Immature natural killer cell (primary cell): Measurements from ENCODE around the gene JMY. TPM values are rescaled to one million over a fixed set of nuclear protein-coding genes. Genes with fewer than 3 reads are reported as not detected.
A peak's percentile ranks its signal among the peaks of the same experiment; 100 is the strongest.

Experiments
- DNase-seq, 3 donors: peaks; one replicate each; pipeline ENCODE4 v3.0.0; 2022; ENCODE audit warnings: mixed read lengths in 1 of 3
- H3K27ac Mint-ChIP-seq, 6 donors: one replicate each; pipeline ENCODE4 v1.8.0; 2020; ENCODE audit warnings: mixed read lengths in 6 of 6, mild to moderate bottlenecking in 5 of 6, inconsistent platforms in 4 of 6, moderate library complexity in 3 of 6
- H3K27me3 Mint-ChIP-seq, 3 donors: one replicate each; pipeline ENCODE4 v1.8.0; 2020 to 2021; ENCODE audit warnings: low read depth in 3 of 3, mild to moderate bottlenecking in 3 of 3, mixed read lengths in 3 of 3, moderate library complexity in 3 of 3, inconsistent platforms in 1 of 3
- H3K36me3 Mint-ChIP-seq, 3 donors: one replicate each; pipeline ENCODE4 v1.8.0; 2020; ENCODE audit warnings: mixed read lengths in 3 of 3, inconsistent platforms in 2 of 3, mild to moderate bottlenecking in 2 of 3
- H3K4me1 Mint-ChIP-seq, 2 donors: one replicate each; pipeline ENCODE4 v1.8.0; 2020; ENCODE audit warnings: inconsistent platforms in 2 of 2, mild to moderate bottlenecking in 2 of 2, mixed read lengths in 2 of 2, moderate library complexity in 1 of 2
- H3K4me3 Mint-ChIP-seq, 5 donors: one replicate each; pipeline ENCODE4 v1.8.0; 2020; ENCODE audit warnings: mild to moderate bottlenecking in 5 of 5, mixed read lengths in 5 of 5, inconsistent platforms in 3 of 5, moderate library complexity in 3 of 5
- H3K9me3 Mint-ChIP-seq, 6 donors: one replicate each; pipeline ENCODE4 v1.8.0; 2020; ENCODE audit warnings: mild to moderate bottlenecking in 6 of 6, mixed read lengths in 6 of 6, inconsistent platforms in 4 of 6, moderate library complexity in 3 of 6
- polyA plus RNA-seq, 3 donors: library from polyadenylated mRNA; unstranded; fragments of 300-500 nt; fragmentation: Illumina TruSeq; gene quantifications; one replicate each; pipeline ENCODE4 v1.2.3, GENCODE V29; 2021

The JMY gene
- polyA plus RNA-seq, 3 donors from 2014 or later, result 2.9 to 6.7 (median 4.3) TPM

GRCh38 chr5:79285833-79286232 lies 49.9 kb downstream of the JMY start:
- Mint-ChIP-seq H3K27me3 (peaks cover 0 to 2% (median 0%) of the 10 kb centered on the region in 3 donors), H3K9me3 (no peaks in the 10 kb centered on the region), H3K27ac (no peak overlapping the region), H3K4me3 (no peak overlapping the region), H3K36me3 (peaks cover 10 to 28% (median 18%) of the 10 kb centered on the region in 3 donors), H3K4me1 (peaks cover 21 to 24% of the 10 kb centered on the region in 2 donors)
- no peak for DNase-seq

GRCh38 chr5:79287380-79287779 lies 51.4 kb downstream of the JMY start:
- H3K36me3 Mint-ChIP-seq, result peaks cover 18 to 37% (median 22%) of the 10 kb centered on the region in 3 donors
- H3K27ac Mint-ChIP-seq, result peak overlapping the region in 1 of 6 donors; percentile 24
- no peak for DNase-seq
- peaks cover 0 to 2% (median 0%) of the 10 kb centered on the region in 3 donors for H3K27me3 Mint-ChIP-seq
- H3K4me3 Mint-ChIP-seq, result no peak overlapping the region
- no peaks in the 10 kb centered on the region for H3K9me3 Mint-ChIP-seq
- peaks cover 20 to 24% of the 10 kb centered on the region in 2 donors for H3K4me1 Mint-ChIP-seq

- H3K9me3 Mint-ChIP-seq, result no peaks in the 10 kb centered on the region
- peaks cover 0 to 2% (median 0%) of the 10 kb centered on the region in 3 donors for H3K27me3 Mint-ChIP-seq
- peaks cover 20 to 24% of the 10 kb centered on the region in 2 donors for H3K4me1 Mint-ChIP-seq
- peak overlapping the region in 1 of 5 donors; percentile 31 for H3K4me3 Mint-ChIP-seq
- H3K36me3 Mint-ChIP-seq, result peaks cover 20 to 37% (median 22%) of the 10 kb centered on the region in 3 donors
- peak overlapping the region in 3 of 6 donors; percentile 24 to 63 (median 31) for H3K27ac Mint-ChIP-seq
- no peak for DNase-seq
These were observed 52.0 kb downstream of the JMY start for GRCh38 chr5:79287907-79288306.

GRCh38 chr5:79295029-79295428 lies 59.1 kb downstream of the JMY start:
- H3K9me3 Mint-ChIP-seq, result no peaks in the 10 kb centered on the region
- no peak overlapping the region for H3K27ac Mint-ChIP-seq
- H3K36me3 Mint-ChIP-seq, result peaks cover 10 to 33% (median 11%) of the 10 kb centered on the region in 3 donors

GRCh38 chr5:79297661-79298060 lies 61.7 kb downstream of the JMY start:
- H3K9me3 Mint-ChIP-seq, result no peaks in the 10 kb centered on the region
- peak overlapping the region in 1 of 6 donors; percentile 18 for H3K27ac Mint-ChIP-seq
- H3K4me3 Mint-ChIP-seq, result no peak overlapping the region

More at GRCh38 chr5:79295029-79295428, 59.1 kb downstream of the JMY start:
- Mint-ChIP-seq H3K4me3 (no peak overlapping the region), H3K4me1 (peaks cover 0 to 3% of the 10 kb centered on the region in 2 donors), H3K27me3 (no peaks in the 10 kb centered on the region)
- DNase-seq, result no peak

GRCh38 chr5:79301046-79301712 lies 65.2 kb downstream of the JMY start:
- H3K9me3 Mint-ChIP-seq, result no peaks in the 10 kb centered on the region
- no peak overlapping the region for H3K27ac Mint-ChIP-seq
- H3K4me3 Mint-ChIP-seq, result no peak overlapping the region
- DNase-seq, result no peak
- peaks cover 0 to 3% of the 10 kb centered on the region in 2 donors for H3K4me1 Mint-ChIP-seq
- peaks cover 4 to 25% (median 8%) of the 10 kb centered on the region in 3 donors for H3K36me3 Mint-ChIP-seq
- peaks cover 0 to 3% (median 0%) of the 10 kb centered on the region in 3 donors for H3K27me3 Mint-ChIP-seq

More at GRCh38 chr5:79297661-79298060, 61.7 kb downstream of the JMY start:
- Mint-ChIP-seq H3K27me3 (peaks cover 0 to 3% (median 0%) of the 10 kb centered on the region in 3 donors), H3K36me3 (peaks cover 4 to 31% (median 8%) of the 10 kb centered on the region in 3 donors), H3K4me1 (peaks cover 0 to 3% of the 10 kb centered on the region in 2 donors)
- DNase-seq, result no peak

- Mint-ChIP-seq H3K36me3 (peaks cover 14 to 35% (median 16%) of the 10 kb centered on the region in 3 donors), H3K27ac (no peak overlapping the region), H3K4me1 (no peaks in the 10 kb centered on the region), H3K4me3 (no peak overlapping the region), H3K9me3 (no peaks in the 10 kb centered on the region), H3K27me3 (peaks cover 0 to 3% (median 0%) of the 10 kb centered on the region in 3 donors)
- no peak for DNase-seq
These were observed 66.5 kb downstream of the JMY start for GRCh38 chr5:79302454-79302853.

GRCh38 chr5:79305706-79306105 lies 69.8 kb downstream of the JMY start:
- H3K9me3 Mint-ChIP-seq, result no peaks in the 10 kb centered on the region
- DNase-seq, result no peak
- peaks cover 0 to 3% (median 0%) of the 10 kb centered on the region in 3 donors for H3K27me3 Mint-ChIP-seq
- no peak overlapping the region for H3K27ac Mint-ChIP-seq
- H3K4me3 Mint-ChIP-seq, result no peak overlapping the region
- H3K4me1 Mint-ChIP-seq, result peaks cover 0 to 2% of the 10 kb centered on the region in 2 donors
- peaks cover 18 to 42% (median 26%) of the 10 kb centered on the region in 3 donors for H3K36me3 Mint-ChIP-seq

GRCh38 chr5:79318935-79319614 lies 83.1 kb downstream of the JMY start:
- peaks cover 0 to under 1% (median 0%) of the 10 kb centered on the region in 3 donors for H3K27me3 Mint-ChIP-seq
- no peaks in the 10 kb centered on the region for H3K9me3 Mint-ChIP-seq
- H3K4me3 Mint-ChIP-seq, result no peak overlapping the region
- no peak for DNase-seq
- no peak overlapping the region for H3K27ac Mint-ChIP-seq
- no peaks in the 10 kb centered on the region for H3K4me1 Mint-ChIP-seq
- H3K36me3 Mint-ChIP-seq, result peaks cover 31 to 45% (median 45%) of the 10 kb centered on the region in 3 donors

GRCh38 chr5:79329453-79329852 lies 93.5 kb downstream of the JMY start:
- DNase-seq, result no peak
- Mint-ChIP-seq H3K36me3 (peaks cover 0 to 10% (median 0%) of the 10 kb centered on the region in 3 donors), H3K4me3 (no peak overlapping the region), H3K4me1 (no peaks in the 10 kb centered on the region), H3K9me3 (no peaks in the 10 kb centered on the region), H3K27me3 (peaks cover 2 to 7% (median 7%) of the 10 kb centered on the region in 3 donors), H3K27ac (no peak overlapping the region)

GRCh38 chr5:79330071-79330470 lies 94.1 kb downstream of the JMY start:
- H3K27ac Mint-ChIP-seq, result no peak overlapping the region
- peaks cover 0 to 5% (median under 1%) of the 10 kb centered on the region in 6 donors for H3K9me3 Mint-ChIP-seq
- H3K4me3 Mint-ChIP-seq, result no peak overlapping the region
- no peak for DNase-seq
- peaks cover 2 to 7% (median 7%) of the 10 kb centered on the region in 3 donors for H3K27me3 Mint-ChIP-seq
- no peaks in the 10 kb centered on the region for H3K4me1 Mint-ChIP-seq
- H3K36me3 Mint-ChIP-seq, result peaks cover 0 to 10% (median 0%) of the 10 kb centered on the region in 3 donors

GRCh38 chr5:79333852-79334557 lies 98.1 kb downstream of the JMY start:
- DNase-seq, result no peak
- Mint-ChIP-seq H3K27me3 (peaks cover 2 to 14% (median 7%) of the 10 kb centered on the region in 3 donors), H3K4me1 (no peaks in the 10 kb centered on the region), H3K27ac (no peak overlapping the region), H3K9me3 (peaks cover 0 to 6% (median 4%) of the 10 kb centered on the region in 6 donors), H3K4me3 (no peak overlapping the region), H3K36me3 (peaks cover 0 to 2% (median 0%) of the 10 kb centered on the region in 3 donors)

- no peak overlapping the region for H3K4me3 Mint-ChIP-seq
These were observed 110.5 kb downstream of the JMY start for GRCh38 chr5:79346420-79346824.

More at GRCh38 chr5:79346420-79346824, 110.5 kb downstream of the JMY start:
- no peak for DNase-seq
- Mint-ChIP-seq H3K36me3 (no peaks in the 10 kb centered on the region), H3K27ac (no peak overlapping the region), H3K9me3 (peaks cover 0 to 5% (median 0%) of the 10 kb centered on the region in 6 donors), H3K27me3 (peaks cover 2 to 5% (median 2%) of the 10 kb centered on the region in 3 donors), H3K4me1 (no peaks in the 10 kb centered on the region)
